B cell (primary cell): ENCODE measurements around the gene ADAP1.

ENCODE experiments used
- EZH2 ChIP-seq: IDR thresholded peaks from 2 replicates; pipeline ENCODE4 v1.6.1; 2012; ENCODE audit warnings: borderline replicate concordance, low read depth, mild to moderate bottlenecking, moderate library complexity, low read length; ENCODE audit not compliant: insufficient read depth, poor library complexity, severe bottlenecking
- TF ChIP-seq, protein P1 (sequence below): fragments of 200-600 bp; IDR thresholded peaks from one replicate; pipeline ENCODE4 v1.8.0; 2022; ENCODE audit warnings: antibody characterized with exemption, mild to moderate bottlenecking

DNA sequence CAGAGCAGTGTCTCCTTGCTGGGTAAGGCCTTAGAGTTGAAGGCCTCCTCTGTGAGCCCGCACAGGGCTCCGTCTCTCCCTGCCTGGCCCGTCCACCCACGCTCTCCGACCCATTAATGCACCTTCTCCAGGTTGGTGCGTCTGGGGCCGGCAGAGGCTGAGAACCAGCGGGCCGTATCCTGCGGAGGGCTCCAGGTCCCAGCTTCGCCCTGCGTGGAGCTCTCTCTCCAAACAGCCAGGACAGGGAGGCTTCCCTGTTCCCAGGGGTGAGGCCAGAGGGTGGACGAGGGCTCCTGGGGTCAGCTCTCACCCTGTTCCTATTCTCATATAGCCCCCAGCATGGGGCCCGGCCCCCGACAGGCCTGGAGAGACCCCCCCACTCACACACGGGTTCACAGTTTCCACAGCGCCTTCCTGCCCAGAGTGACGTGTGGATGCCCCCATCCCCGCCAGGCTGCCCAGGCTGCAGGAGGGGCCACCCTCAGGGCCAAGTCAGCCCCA, 43.5 kb downstream of the ADAP1 start:
- TF ChIP-seq, protein P1, sequence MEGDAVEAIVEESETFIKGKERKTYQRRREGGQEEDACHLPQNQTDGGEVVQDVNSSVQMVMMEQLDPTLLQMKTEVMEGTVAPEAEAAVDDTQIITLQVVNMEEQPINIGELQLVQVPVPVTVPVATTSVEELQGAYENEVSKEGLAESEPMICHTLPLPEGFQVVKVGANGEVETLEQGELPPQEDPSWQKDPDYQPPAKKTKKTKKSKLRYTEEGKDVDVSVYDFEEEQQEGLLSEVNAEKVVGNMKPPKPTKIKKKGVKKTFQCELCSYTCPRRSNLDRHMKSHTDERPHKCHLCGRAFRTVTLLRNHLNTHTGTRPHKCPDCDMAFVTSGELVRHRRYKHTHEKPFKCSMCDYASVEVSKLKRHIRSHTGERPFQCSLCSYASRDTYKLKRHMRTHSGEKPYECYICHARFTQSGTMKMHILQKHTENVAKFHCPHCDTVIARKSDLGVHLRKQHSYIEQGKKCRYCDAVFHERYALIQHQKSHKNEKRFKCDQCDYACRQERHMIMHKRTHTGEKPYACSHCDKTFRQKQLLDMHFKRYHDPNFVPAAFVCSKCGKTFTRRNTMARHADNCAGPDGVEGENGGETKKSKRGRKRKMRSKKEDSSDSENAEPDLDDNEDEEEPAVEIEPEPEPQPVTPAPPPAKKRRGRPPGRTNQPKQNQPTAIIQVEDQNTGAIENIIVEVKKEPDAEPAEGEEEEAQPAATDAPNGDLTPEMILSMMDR = no peak
- no peak for TF ChIP-seq EZH2
